Lung (tissue), 12 donors: ENCODE results near the gene SMURF1. TPM values are rescaled to one million over a fixed set of nuclear protein-coding genes. Genes with fewer than 3 reads are reported as not detected.
"Not testable (repeated sequence)": the region's sequence is repeated elsewhere in the genome, so short reads cannot be mapped to it uniquely, and the experiment has no call there.

Experiments used
- ATAC-seq: fragments of 200-7000 bp; cut with Tn5 transposase; one replicate; pipeline ENCODE4 v1.9.1; 2020; ENCODE audit warnings: moderate number of reproducible peaks; ENCODE audit not compliant: insufficient read depth, low FRiP score
- DNase-seq, 3 donors: peaks; one replicate each; pipeline ENCODE4 v3.0.0-alpha.2; 2013 to 2017
- H3K27ac ChIP-seq, 2 donors: one replicate each; pipeline ENCODE4 v1.5.1; 2013; ENCODE audit warnings: mild to moderate bottlenecking in 2 of 2, moderate library complexity in 2 of 2, control low read depth in 1 of 2, inconsistent platforms in 1 of 2, low read depth in 1 of 2, low read length in 1 of 2
- H3K27me3 ChIP-seq, 3 donors: one replicate each; pipeline ENCODE4 v1.5.1; 2013; ENCODE audit warnings: low read length in 2 of 3; ENCODE audit not compliant: control insufficient read depth in 3 of 3, insufficient read depth in 3 of 3
- H3K36me3 ChIP-seq, 4 donors: one replicate each; pipeline ENCODE4 v1.5.1; 2013; ENCODE audit warnings: low read length in 4 of 4, mild to moderate bottlenecking in 1 of 4, moderate library complexity in 1 of 4; ENCODE audit not compliant: control insufficient read depth in 4 of 4, insufficient read depth in 4 of 4
- H3K4me1 ChIP-seq, 5 donors: one replicate each; pipeline ENCODE4 v1.5.1; 2013; ENCODE audit warnings: low read length in 5 of 5, mild to moderate bottlenecking in 2 of 5, moderate library complexity in 1 of 5; ENCODE audit not compliant: control insufficient read depth in 5 of 5, insufficient read depth in 5 of 5
- H3K4me3 ChIP-seq: one replicate; pipeline ENCODE4 v1.5.1; 2013; ENCODE audit warnings: mild to moderate bottlenecking, control low read depth, moderate library complexity
- H3K9ac ChIP-seq, 2 donors: one replicate each; pipeline ENCODE4 v1.5.1; 2013; ENCODE audit warnings: low read length in 2 of 2, control low read depth in 1 of 2; ENCODE audit not compliant: insufficient read depth in 1 of 2
- H3K9me3 ChIP-seq, 4 donors: one replicate each; pipeline ENCODE4 v1.5.1; 2013; ENCODE audit warnings: low read length in 3 of 4, mild to moderate bottlenecking in 1 of 4, moderate library complexity in 1 of 4; ENCODE audit not compliant: control insufficient read depth in 4 of 4, insufficient read depth in 3 of 4
- WGBS, 2 donors: extraction: QIAGEN DNeasy Blood & Tissue Kit; methylation state at CpG; one replicate each; pipeline ENCODE4 v1.1.7; 2013; 5-methylcytosine and 5-hydroxymethylcytosine counted together
- polyA plus RNA-seq, 2 donors: library from polyadenylated mRNA; stranded (reverse); fragments of 200-250 nt; gene quantifications; one replicate each; pipeline ENCODE4 v1.2.1, GENCODE V29; 2013
- total RNA-seq, 2 donors: library from RNA; depleted of rRNA in 1 of 2; stranded (reverse); fragments of >200 nt in 1 of 2; gene quantifications; one replicate each; pipeline ENCODE4 v1.2.1, GENCODE V29; 2014 to 2021
- TF ChIP-seq, protein P1 (sequence below): IDR thresholded peaks from 2 replicates; pipeline ENCODE4 v1.5.1; 2012; ENCODE audit warnings: mild to moderate bottlenecking; ENCODE audit errors: control extremely low read depth, extremely low read depth
- donor health status: control.
- donor health status: control.
- donor health status: Bipolar disorder and iron deficiency.
- donor health status: healthy.
- donor health status: DM: yes; HTN: yes; CAD: no.

Gene SMURF1
- total and polyA plus RNA-seq, 4 donors: 9.0 to 36.4 (median 21.5) TPM

GRCh38 chr7:99102809-99103690, 40.9 kb downstream of the SMURF1 start:
- H3K4me1 ChIP-seq: peaks cover 0 to 20% (median 0%) of the 10 kb centered on the region in 5 donors
- 89 to 94% methylated on average over 11 of the region's 11 CpGs for WGBS, 2 donors
- DNase-seq: no peak
- H3K9ac ChIP-seq: no peak overlapping the region
- no peaks in the 10 kb centered on the region for H3K27me3 ChIP-seq
- H3K36me3 ChIP-seq: peaks cover 0 to 3% (median 0%) of the 10 kb centered on the region in 4 donors
- no peaks in the 10 kb centered on the region for H3K9me3 ChIP-seq
- H3K27ac ChIP-seq: no peak overlapping the region
- TF ChIP-seq, protein P1, sequence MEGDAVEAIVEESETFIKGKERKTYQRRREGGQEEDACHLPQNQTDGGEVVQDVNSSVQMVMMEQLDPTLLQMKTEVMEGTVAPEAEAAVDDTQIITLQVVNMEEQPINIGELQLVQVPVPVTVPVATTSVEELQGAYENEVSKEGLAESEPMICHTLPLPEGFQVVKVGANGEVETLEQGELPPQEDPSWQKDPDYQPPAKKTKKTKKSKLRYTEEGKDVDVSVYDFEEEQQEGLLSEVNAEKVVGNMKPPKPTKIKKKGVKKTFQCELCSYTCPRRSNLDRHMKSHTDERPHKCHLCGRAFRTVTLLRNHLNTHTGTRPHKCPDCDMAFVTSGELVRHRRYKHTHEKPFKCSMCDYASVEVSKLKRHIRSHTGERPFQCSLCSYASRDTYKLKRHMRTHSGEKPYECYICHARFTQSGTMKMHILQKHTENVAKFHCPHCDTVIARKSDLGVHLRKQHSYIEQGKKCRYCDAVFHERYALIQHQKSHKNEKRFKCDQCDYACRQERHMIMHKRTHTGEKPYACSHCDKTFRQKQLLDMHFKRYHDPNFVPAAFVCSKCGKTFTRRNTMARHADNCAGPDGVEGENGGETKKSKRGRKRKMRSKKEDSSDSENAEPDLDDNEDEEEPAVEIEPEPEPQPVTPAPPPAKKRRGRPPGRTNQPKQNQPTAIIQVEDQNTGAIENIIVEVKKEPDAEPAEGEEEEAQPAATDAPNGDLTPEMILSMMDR: no peak
- no peak for ATAC-seq
- no peak overlapping the region for H3K4me3 ChIP-seq

DNA sequence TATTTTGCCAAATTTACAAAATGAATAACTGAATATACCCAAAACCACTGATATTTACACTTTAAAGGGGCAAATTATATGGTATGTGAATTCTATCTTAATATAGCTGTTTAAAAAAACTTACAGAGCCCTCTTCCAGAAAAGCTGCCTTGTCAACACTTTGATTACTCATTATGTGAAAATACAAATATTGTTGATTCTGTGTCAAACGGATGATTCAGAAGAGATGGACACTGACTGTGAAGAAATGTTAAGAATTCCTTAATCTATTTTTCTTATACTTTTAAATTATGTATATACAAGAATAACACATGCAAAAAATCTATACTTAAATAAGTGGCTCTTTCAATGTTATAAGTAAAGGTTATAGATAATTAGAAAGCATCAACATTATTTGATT, 41.5 kb downstream of the SMURF1 start:
- no peaks in the 10 kb centered on the region for H3K27me3 ChIP-seq
- no peak overlapping the region for H3K9ac ChIP-seq
- peaks cover 0 to 3% (median 0%) of the 10 kb centered on the region in 4 donors for H3K36me3 ChIP-seq
- H3K4me3 ChIP-seq: no peak overlapping the region
- H3K9me3 ChIP-seq: no peaks in the 10 kb centered on the region
- ATAC-seq (no peak), DNase-seq (no peak)
- TF ChIP-seq, protein P1: no peak
- peaks cover 0 to 17% (median 0%) of the 10 kb centered on the region in 5 donors for H3K4me1 ChIP-seq
- no peak overlapping the region for H3K27ac ChIP-seq
- 75 to 91% methylated on average over 1 of the region's 1 CpG for WGBS, 2 donors

DNA sequence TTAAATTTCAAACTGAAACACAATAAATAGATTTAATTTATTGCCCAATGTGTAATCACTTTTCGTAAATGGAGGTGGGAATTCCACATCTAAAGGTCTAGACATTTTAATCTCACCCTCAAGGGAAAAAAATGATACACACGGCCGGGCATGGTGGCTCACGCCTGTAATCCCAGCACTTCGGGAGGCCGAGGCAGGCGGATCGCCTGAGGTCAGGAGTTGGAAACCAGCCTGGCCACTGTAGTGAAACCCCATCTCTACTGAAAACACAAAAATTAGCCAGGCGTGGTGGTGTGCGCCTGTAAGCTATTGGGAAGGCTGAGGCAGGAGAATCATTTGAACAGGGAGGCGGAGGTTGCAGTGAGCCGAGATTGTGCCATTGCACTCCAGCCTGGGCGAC, 42.4 kb downstream of the SMURF1 start:
- 92 to 94% methylated on average over 13 of the region's 13 CpGs for WGBS, 2 donors
- H3K36me3 ChIP-seq, H3K27ac ChIP-seq, H3K9me3 ChIP-seq, H3K27me3 ChIP-seq, H3K4me3 ChIP-seq, H3K9ac ChIP-seq, DNase-seq, ATAC-seq: not testable (repeated sequence)
- peaks cover 0 to 14% (median 0%) of the 10 kb centered on the region in 5 donors for H3K4me1 ChIP-seq

DNA sequence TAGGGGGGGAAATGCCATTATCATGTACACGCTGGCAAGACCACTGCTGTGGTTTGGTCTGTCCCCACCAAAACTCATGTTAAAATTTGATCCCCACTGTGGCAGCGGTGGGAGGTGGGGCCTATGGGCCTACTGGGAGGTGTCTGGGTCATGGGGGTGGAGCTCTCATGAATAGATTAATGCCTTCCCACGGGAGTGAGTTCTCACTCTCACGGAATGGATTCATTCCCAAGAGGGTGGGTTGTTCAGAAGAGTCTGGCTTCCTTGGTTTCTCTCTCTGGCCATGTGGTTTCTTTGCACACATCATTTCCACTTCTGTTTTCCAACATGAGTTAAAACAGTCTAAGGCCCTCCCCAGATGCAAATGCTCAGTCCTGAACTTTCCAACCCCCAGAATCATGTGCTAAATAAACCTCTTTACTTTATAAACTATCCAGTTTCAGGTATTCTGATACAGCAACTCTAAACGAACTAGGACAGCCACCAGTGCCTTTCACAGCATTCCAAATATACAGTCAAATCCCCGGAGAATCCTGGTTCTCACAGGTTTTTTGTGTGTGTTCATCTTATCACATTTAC, 44.3 kb downstream of the SMURF1 start:
- no peak for ATAC-seq
- H3K4me3 ChIP-seq: no peak overlapping the region
- H3K4me1 ChIP-seq: peaks cover 7 to 16% (median 13%) of the 10 kb centered on the region in 5 donors
- 85 to 87% methylated on average over 6 of the region's 6 CpGs for WGBS, 2 donors
- TF ChIP-seq, protein P1: no peak
- H3K27ac ChIP-seq: peak overlapping the region in 1 of 2 donors; percentile 23
- no peaks in the 10 kb centered on the region for H3K27me3 ChIP-seq
- no peak for DNase-seq
- H3K36me3 ChIP-seq: no peaks in the 10 kb centered on the region
- no peak overlapping the region for H3K9ac ChIP-seq
- H3K9me3 ChIP-seq: no peaks in the 10 kb centered on the region
